Tibial nerve (tissue), 3 donors: ENCODE measurements around the gene ARG2.

ENCODE experiments used
- CTCF ChIP-seq, 5 experiments: fragments of 200-600 bp in 3 of 5; fragments of 450-650 bp in 2 of 5; sonication (generic) in 3 of 5; IDR thresholded peaks; one replicate each; pipeline ENCODE4 v1.5.1; 2016 to 2019; ENCODE audit warnings: antibody characterized with exemption in 5 of 5, mild to moderate bottlenecking in 3 of 5, moderate library complexity in 2 of 5
- POLR2A ChIP-seq, 2 donors: fragments of 450-650 bp; IDR thresholded peaks; one replicate each; pipeline ENCODE4 v1.6.1; 2017; ENCODE audit warnings: antibody characterized with exemption in 2 of 2, mild to moderate bottlenecking in 2 of 2, moderate library complexity in 2 of 2

- TF ChIP-seq POLR2A (IDR thresholded peaks at IDR 0.05) (no peak), CTCF (IDR thresholded peaks at IDR 0.05) (no peak)
These were observed 60.4 kb downstream of the ARG2 start for GRCh38 chr14:67680121-67680602.
